DOHH2 (cell line): ENCODE data around the gene MRTFA.
A peak's percentile ranks its signal among the peaks of the same experiment; 100 is the strongest.

Experiments used
- H3F3A ChIP-seq: fragments of 200-600 bp; sonication (generic), shearing (Covaris generic); 2 replicates; pipeline ENCODE4 v1.6.0; 2016; ENCODE audit warnings: antibody characterized with exemption, mild to moderate bottlenecking; ENCODE audit not compliant: control insufficient read depth, insufficient read depth
- H3K27ac ChIP-seq: fragments of 200-600 bp; sonication (generic); 2 replicates; pipeline ENCODE4 v1.5.1; 2014; ENCODE audit warnings: low read depth, mild to moderate bottlenecking, low read length, moderate library complexity
- H3K27me3 ChIP-seq: fragments of 200-600 bp; sonication (generic); 2 replicates; pipeline ENCODE4 v1.6.1; 2014; ENCODE audit warnings: mild to moderate bottlenecking, low read length, mixed read lengths; ENCODE audit not compliant: control insufficient read depth
- H3K36me3 ChIP-seq: fragments of 200-600 bp; sonication (generic); 2 replicates; pipeline ENCODE4 v1.6.1; 2014; ENCODE audit warnings: mild to moderate bottlenecking, low read length, moderate library complexity, mixed read lengths; ENCODE audit not compliant: control insufficient read depth
- H3K4me1 ChIP-seq: fragments of 200-600 bp; sonication (generic); 2 replicates; pipeline ENCODE4 v1.6.1; 2014; ENCODE audit warnings: mild to moderate bottlenecking, low read length, mixed read lengths; ENCODE audit not compliant: control insufficient read depth
- H3K4me2 ChIP-seq: fragments of 200-600 bp; sonication (generic); 2 replicates; pipeline ENCODE4 v1.6.0; 2014; ENCODE audit warnings: mild to moderate bottlenecking, low read length, moderate library complexity
- H3K4me3 ChIP-seq: fragments of 200-600 bp; sonication (generic); 2 replicates; pipeline ENCODE4 v1.5.1; 2014; ENCODE audit warnings: mild to moderate bottlenecking, low read length, mixed read lengths
- H3K79me2 ChIP-seq: fragments of 200-600 bp; sonication (generic); 2 replicates; pipeline ENCODE4 v1.6.1; 2014; ENCODE audit warnings: mild to moderate bottlenecking, low read length, mixed read lengths; ENCODE audit not compliant: control insufficient read depth
- H3K9me2 ChIP-seq: fragments of 200-600 bp; sonication (generic); replicated peaks from 2 replicates; pipeline ENCODE4 v1.6.1; 2014; ENCODE audit warnings: mild to moderate bottlenecking, low read length, mixed read lengths; ENCODE audit not compliant: control insufficient read depth
- H3K9me3 ChIP-seq: fragments of 200-600 bp; sonication (generic); 2 replicates; pipeline ENCODE4 v1.6.1; 2014; ENCODE audit warnings: antibody characterized with exemption, low read length, mixed read lengths; ENCODE audit not compliant: control insufficient read depth, insufficient read depth
- H4K20me1 ChIP-seq: fragments of 200-600 bp; sonication (generic); 2 replicates; pipeline ENCODE4 v1.6.0; 2014; ENCODE audit warnings: low read depth, mild to moderate bottlenecking, antibody characterized with exemption, low read length, moderate library complexity; ENCODE audit not compliant: control insufficient read depth, insufficient read depth
- EZH2phosphoT487 ChIP-seq: fragments of 200-600 bp; sonication (generic); IDR thresholded peaks from 2 replicates; pipeline ENCODE4 v1.6.1; 2017; ENCODE audit warnings: borderline replicate concordance, mild to moderate bottlenecking, antibody characterized with exemption, low read length, moderate library complexity, mixed read lengths
- TF ChIP-seq, protein P1 (sequence below): fragments of 200-600 bp; sonication (generic); IDR thresholded peaks from one replicate; pipeline ENCODE4 v1.5.1; 2014; ENCODE audit warnings: antibody characterized with exemption, mild to moderate bottlenecking, low read depth, low read length; ENCODE audit not compliant: poor library complexity, severe bottlenecking

The MRTFA gene

DNA sequence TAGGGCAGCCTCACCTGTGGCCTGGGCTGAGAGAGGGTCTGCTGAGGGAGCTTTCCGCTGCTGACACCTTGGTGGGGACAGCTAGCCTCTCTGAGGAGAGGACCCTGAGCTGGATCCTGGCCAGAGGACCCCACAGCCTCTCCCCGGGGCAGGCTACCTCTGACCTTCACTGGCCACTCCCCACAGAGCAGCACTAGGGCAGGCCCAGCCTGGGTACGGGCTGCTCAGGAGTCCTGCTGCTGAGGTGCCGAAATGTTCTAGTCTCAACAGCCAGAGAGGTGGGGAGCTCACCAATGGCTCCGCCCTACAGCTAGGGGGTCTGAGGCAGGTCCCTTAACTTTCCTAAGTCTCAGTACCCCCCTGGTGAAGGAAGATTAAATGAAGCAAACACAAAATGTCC lies 218.6 kb downstream of the MRTFA start:
- TF ChIP-seq, protein P1, sequence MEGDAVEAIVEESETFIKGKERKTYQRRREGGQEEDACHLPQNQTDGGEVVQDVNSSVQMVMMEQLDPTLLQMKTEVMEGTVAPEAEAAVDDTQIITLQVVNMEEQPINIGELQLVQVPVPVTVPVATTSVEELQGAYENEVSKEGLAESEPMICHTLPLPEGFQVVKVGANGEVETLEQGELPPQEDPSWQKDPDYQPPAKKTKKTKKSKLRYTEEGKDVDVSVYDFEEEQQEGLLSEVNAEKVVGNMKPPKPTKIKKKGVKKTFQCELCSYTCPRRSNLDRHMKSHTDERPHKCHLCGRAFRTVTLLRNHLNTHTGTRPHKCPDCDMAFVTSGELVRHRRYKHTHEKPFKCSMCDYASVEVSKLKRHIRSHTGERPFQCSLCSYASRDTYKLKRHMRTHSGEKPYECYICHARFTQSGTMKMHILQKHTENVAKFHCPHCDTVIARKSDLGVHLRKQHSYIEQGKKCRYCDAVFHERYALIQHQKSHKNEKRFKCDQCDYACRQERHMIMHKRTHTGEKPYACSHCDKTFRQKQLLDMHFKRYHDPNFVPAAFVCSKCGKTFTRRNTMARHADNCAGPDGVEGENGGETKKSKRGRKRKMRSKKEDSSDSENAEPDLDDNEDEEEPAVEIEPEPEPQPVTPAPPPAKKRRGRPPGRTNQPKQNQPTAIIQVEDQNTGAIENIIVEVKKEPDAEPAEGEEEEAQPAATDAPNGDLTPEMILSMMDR, result no peak
- no peak for TF ChIP-seq EZH2phosphoT487
- Histone ChIP-seq H3K4me1 (peaks cover 84% of the 10 kb centered on the region), H3K36me3 (peaks cover 82% of the 10 kb centered on the region)

GRCh38 chr22:40417041-40417440 lies 219.5 kb downstream of the MRTFA start:
- Histone ChIP-seq H3K4me3 (peak overlapping the region; percentile 84), H4K20me1 (no peaks in the 10 kb centered on the region), H3K9me2 (no peaks in the 10 kb centered on the region), H3K27ac (peak overlapping the region; percentile 94), H3F3A (peaks cover 41% of the 10 kb centered on the region), H3K36me3 (peaks cover 78% of the 10 kb centered on the region), H3K27me3 (no peaks in the 10 kb centered on the region), H3K9me3 (no peaks in the 10 kb centered on the region), H3K4me2 (peak overlapping the region; percentile 98), H3K79me2 (peaks cover 17% of the 10 kb centered on the region), H3K4me1 (peaks cover 84% of the 10 kb centered on the region)
- TF ChIP-seq, protein P1, result no peak
- no peak for TF ChIP-seq EZH2phosphoT487

More for the DNA sequence above, 218.6 kb downstream of the MRTFA start:
- peaks cover 17% of the 10 kb centered on the region for H3K79me2 ChIP-seq
- no peaks in the 10 kb centered on the region for H3K9me3 ChIP-seq
- no peaks in the 10 kb centered on the region for H3K27me3 ChIP-seq
- H3K4me3 ChIP-seq, result peak overlapping the region; percentile 84
- peak overlapping the region; percentile 98 for H3K4me2 ChIP-seq
- H3K9me2 ChIP-seq, result no peaks in the 10 kb centered on the region
- peak overlapping the region; percentile 94 for H3K27ac ChIP-seq
- peaks cover 32% of the 10 kb centered on the region for H3F3A ChIP-seq
- no peaks in the 10 kb centered on the region for H4K20me1 ChIP-seq

GRCh38 chr22:40416636-40417035 lies 219.9 kb downstream of the MRTFA start:
- H3K27me3 ChIP-seq, result no peaks in the 10 kb centered on the region
- H3K4me3 ChIP-seq, result peak overlapping the region; percentile 84
- H3K36me3 ChIP-seq, result peaks cover 78% of the 10 kb centered on the region
- H3K27ac ChIP-seq, result peak overlapping the region; percentile 94
- H3F3A ChIP-seq, result peaks cover 45% of the 10 kb centered on the region
- H3K4me2 ChIP-seq, result peak overlapping the region; percentile 98
- peaks cover 20% of the 10 kb centered on the region for H3K79me2 ChIP-seq
- H4K20me1 ChIP-seq, result no peaks in the 10 kb centered on the region
- H3K4me1 ChIP-seq, result peaks cover 85% of the 10 kb centered on the region
- no peaks in the 10 kb centered on the region for H3K9me3 ChIP-seq
- no peaks in the 10 kb centered on the region for H3K9me2 ChIP-seq
- TF ChIP-seq, protein P1, result no peak
- TF ChIP-seq EZH2phosphoT487, result no peak
